IPS DF 6.9 (cell line): Measurements from ENCODE around the gene GH2.
"Not testable (repeated sequence)": the region's sequence is repeated elsewhere in the genome, so short reads cannot be mapped to it uniquely, and the experiment has no call there.

Experiments used
- DNase-seq: peaks from one replicate; pipeline ENCODE4 v3.0.0-alpha.2; 2013; ENCODE audit warnings: low read depth, low spot score
- H3K27ac ChIP-seq: one replicate; pipeline ENCODE4 v1.5.1; 2013; ENCODE audit warnings: low read length, control low read depth
- H3K27me3 ChIP-seq: 2 replicates; pipeline ENCODE4 v1.6.1; 2013; ENCODE audit warnings: mild to moderate bottlenecking, low read length; ENCODE audit not compliant: control insufficient read depth, insufficient read depth
- H3K36me3 ChIP-seq: 2 replicates; pipeline ENCODE4 v1.6.1; 2013; ENCODE audit warnings: low read length; ENCODE audit not compliant: control insufficient read depth, insufficient read depth
- H3K4me1 ChIP-seq: 2 replicates; pipeline ENCODE4 v1.6.1; 2013; ENCODE audit warnings: low read length; ENCODE audit not compliant: control insufficient read depth, insufficient read depth
- H3K4me3 ChIP-seq: 2 replicates; pipeline ENCODE4 v1.5.1; 2013; ENCODE audit warnings: mild to moderate bottlenecking, low read length
- H3K9me3 ChIP-seq: 2 replicates; pipeline ENCODE4 v1.6.1; 2013; ENCODE audit warnings: low read length, inconsistent platforms; ENCODE audit not compliant: control insufficient read depth, insufficient read depth
- WGBS: extraction: QIAGEN DNeasy Blood & Tissue Kit; methylation state at CpG from one replicate; pipeline ENCODE4 v1.1.7; 2013; ENCODE audit warnings: mixed read lengths, missing lambda C conversion rate; ENCODE audit not compliant: insufficient read length, insufficient coverage; 5-methylcytosine and 5-hydroxymethylcytosine counted together

The GH2 gene

GRCh38 chr17:63911041-63911635 is 29.4 kb upstream of the GH2 start, which contains the start of gene CSHL1:
Gene CSHL1 (minus strand): TSS chr17:63911258. CDS start chr17:63911196, 62 bp downstream.
- no peak for DNase-seq
- Histone ChIP-seq H3K27ac (no peak within 1 kb of the TSS), H3K36me3 (no peaks in the 10 kb centered on the region), H3K9me3 (no peaks in the 10 kb centered on the region), H3K27me3 (no peaks in the 10 kb centered on the region), H3K4me3 (no peak within 1 kb of the TSS), H3K4me1 (peaks cover 3% of the 10 kb centered on the region; the same call in 1 of the 2 replicates)
- no CpG with 5 or more reads among the region's 15 CpGs for WGBS

- no CpG with 5 or more reads among the region's 14 CpGs for WGBS
- H3K27me3 ChIP-seq = no peaks in the 10 kb centered on the region
- no peak for DNase-seq
- no peaks in the 10 kb centered on the region for H3K9me3 ChIP-seq
- H3K36me3 ChIP-seq = no peaks in the 10 kb centered on the region
- H3K4me1 ChIP-seq = peaks cover 3% of the 10 kb centered on the region; the same call in 1 of the 2 replicates
- no peak overlapping the region for H3K4me3 ChIP-seq
- H3K27ac ChIP-seq = no peak overlapping the region
These were observed 28.4 kb upstream of the GH2 start for GRCh38 chr17:63910096-63910495.

GRCh38 chr17:63909586-63909985 is 27.8 kb upstream of the GH2 start:
- H3K36me3 ChIP-seq, H3K27me3 ChIP-seq, DNase-seq, H3K9me3 ChIP-seq, H3K4me3 ChIP-seq, H3K4me1 ChIP-seq, H3K27ac ChIP-seq: not testable (repeated sequence)
- no CpG with 5 or more reads among the region's 10 CpGs for WGBS

GRCh38 chr17:63907161-63907778 is 25.5 kb upstream of the GH2 start:
- no CpG with 5 or more reads among the region's 12 CpGs for WGBS
- not testable (repeated sequence) for H3K27ac ChIP-seq, H3K4me3 ChIP-seq, H3K9me3 ChIP-seq, H3K27me3 ChIP-seq, H3K36me3 ChIP-seq, H3K4me1 ChIP-seq, DNase-seq

GRCh38 chr17:63904796-63905195 is 23.1 kb upstream of the GH2 start:
- no CpG with 5 or more reads among the region's 8 CpGs for WGBS
- H3K4me1 ChIP-seq, H3K27ac ChIP-seq: not testable (repeated sequence)

GRCh38 chr17:63903787-63904201 is 22.1 kb upstream of the GH2 start:
- H3K4me1 ChIP-seq, DNase-seq, H3K36me3 ChIP-seq, H3K27ac ChIP-seq, H3K27me3 ChIP-seq, H3K9me3 ChIP-seq, H3K4me3 ChIP-seq: not testable (repeated sequence)
- no CpG with 5 or more reads among the region's 5 CpGs for WGBS

More at GRCh38 chr17:63904796-63905195, 23.1 kb upstream of the GH2 start:
- H3K27me3 ChIP-seq, H3K9me3 ChIP-seq, H3K4me3 ChIP-seq, H3K36me3 ChIP-seq, DNase-seq: not testable (repeated sequence)

GRCh38 chr17:63901971-63902370 is 20.2 kb upstream of the GH2 start:
- H3K4me3 ChIP-seq, H3K27ac ChIP-seq, H3K36me3 ChIP-seq, H3K9me3 ChIP-seq, H3K4me1 ChIP-seq, DNase-seq, H3K27me3 ChIP-seq: not testable (repeated sequence)
- no CpG with 5 or more reads among the region's 2 CpGs for WGBS

- H3K4me3 ChIP-seq = not testable (repeated sequence)
These were observed 17.4 kb upstream of the GH2 start for GRCh38 chr17:63898899-63899798.

DNA sequence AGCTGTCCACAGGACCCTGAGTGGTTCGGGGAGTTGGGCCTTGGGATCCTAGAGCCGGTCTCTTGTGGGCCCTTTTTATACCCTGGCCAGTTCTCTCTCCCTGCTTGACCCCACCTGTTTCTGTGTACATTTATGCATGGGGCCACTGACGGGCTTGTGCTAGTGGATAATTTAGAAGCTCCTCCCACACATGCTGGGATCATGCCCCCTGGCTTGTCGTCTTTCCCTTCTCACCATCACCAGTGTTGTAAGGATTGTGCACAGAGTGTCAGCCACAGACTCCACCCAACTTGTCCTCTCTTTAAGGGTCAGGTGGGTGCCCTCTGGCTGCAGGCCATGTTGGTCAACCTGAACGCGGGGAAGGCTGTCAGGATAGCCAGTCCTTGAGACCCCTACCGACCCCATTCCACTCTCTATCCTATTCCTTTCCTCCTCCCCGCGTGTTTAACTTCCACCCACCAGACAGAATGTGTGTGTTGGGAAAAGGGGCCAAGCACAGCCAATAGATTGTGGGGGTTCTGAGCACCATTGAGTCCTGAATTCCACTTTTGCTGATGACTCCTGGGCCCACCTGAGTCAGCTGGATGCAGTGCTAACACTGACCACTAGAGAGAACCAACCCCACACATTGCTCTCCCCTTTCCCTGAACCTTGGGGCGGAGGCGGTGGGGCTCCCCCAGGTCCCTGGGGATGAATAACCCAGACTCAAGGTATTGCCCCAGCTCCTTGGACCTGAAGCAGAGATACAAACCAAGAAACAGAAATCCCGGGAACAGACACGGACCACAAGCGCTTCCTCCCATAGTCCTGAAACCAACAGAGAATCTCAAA is 15.0 kb upstream of the GH2 start, which contains the start of gene CSH1:
TSS of gene CSH1 (minus strand) at position 51 of the 831 bp plus-strand sequence. CDS start 63 bp downstream, outside the sequence.
- no CpG with 5 or more reads among the region's 14 CpGs for WGBS
- not testable (repeated sequence) for H3K27ac ChIP-seq, H3K27me3 ChIP-seq, H3K4me3 ChIP-seq, H3K9me3 ChIP-seq, H3K36me3 ChIP-seq, H3K4me1 ChIP-seq, DNase-seq

More at GRCh38 chr17:63898899-63899798, 17.4 kb upstream of the GH2 start:
- H3K9me3 ChIP-seq, H3K27ac ChIP-seq, H3K4me1 ChIP-seq, H3K27me3 ChIP-seq, H3K36me3 ChIP-seq, DNase-seq: not testable (repeated sequence)
- no CpG with 5 or more reads among the region's 6 CpGs for WGBS

DNA sequence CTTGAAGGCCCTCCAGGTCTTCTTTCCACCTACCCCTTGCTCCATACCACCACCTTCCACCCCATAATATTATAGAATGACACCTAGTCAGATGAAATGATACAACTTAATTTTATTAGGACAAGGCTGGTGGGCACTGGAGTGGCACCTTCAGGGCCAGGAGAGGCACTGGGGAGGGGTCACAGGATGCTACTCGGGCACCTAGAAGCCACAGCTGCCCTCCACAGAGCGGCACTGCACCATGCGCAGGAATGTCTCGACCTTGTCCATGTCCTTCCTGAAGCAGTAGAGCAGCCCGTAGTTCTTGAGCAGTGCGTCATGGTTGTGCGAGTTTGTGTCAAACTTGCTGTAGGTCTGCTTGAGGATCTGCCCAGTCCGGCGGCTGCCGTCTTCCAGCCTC is 13.1 kb upstream of the GH2 start:
- H3K4me3 ChIP-seq, H3K27ac ChIP-seq, H3K27me3 ChIP-seq, DNase-seq, H3K9me3 ChIP-seq, H3K4me1 ChIP-seq, H3K36me3 ChIP-seq: not testable (repeated sequence)
- no CpG with 5 or more reads among the region's 10 CpGs for WGBS
